HG03439 (cell line): ENCODE measurements around the gene KCNMA1.

ENCODE experiments used
- ATAC-seq: cut with Tn5 transposase; IDR thresholded peaks from one replicate; pipeline ENCODE4 v1.9.1; 2021; ENCODE audit warnings: mild to moderate bottlenecking, moderate library complexity; ENCODE audit not compliant: unreplicated experiment

KCNMA1 gene

GRCh38 chr10:77263700-77264099, 373.9 kb downstream of the KCNMA1 start:
- no peak for ATAC-seq

- no peak for ATAC-seq
Measured at GRCh38 chr10:77261146-77261545, 376.5 kb downstream of the KCNMA1 start.

- no peak for ATAC-seq
Measured at GRCh38 chr10:77259171-77259874, 378.3 kb downstream of the KCNMA1 start.

GRCh38 chr10:77256346-77256745, 381.3 kb downstream of the KCNMA1 start:
- no peak for ATAC-seq

GRCh38 chr10:77253556-77254064, 384.0 kb downstream of the KCNMA1 start:
- ATAC-seq = no peak

GRCh38 chr10:77253147-77253545, 384.5 kb downstream of the KCNMA1 start:
- no peak for ATAC-seq

- no peak for ATAC-seq
Measured at GRCh38 chr10:77252380-77253146, 385.0 kb downstream of the KCNMA1 start.

- no peak for ATAC-seq
Measured at GRCh38 chr10:77251297-77252013, 386.2 kb downstream of the KCNMA1 start.

GRCh38 chr10:77249901-77250459, 387.6 kb downstream of the KCNMA1 start:
- ATAC-seq = no peak

- no peak for ATAC-seq
Measured at GRCh38 chr10:77248104-77248790, 389.4 kb downstream of the KCNMA1 start.

GRCh38 chr10:77247031-77247990, 390.3 kb downstream of the KCNMA1 start:
- no peak for ATAC-seq

GRCh38 chr10:77245953-77246352, 391.7 kb downstream of the KCNMA1 start:
- ATAC-seq = no peak

- ATAC-seq = no peak
Measured at GRCh38 chr10:77244746-77245145, 392.9 kb downstream of the KCNMA1 start.

- ATAC-seq = no peak
Measured at GRCh38 chr10:77244286-77244685, 393.3 kb downstream of the KCNMA1 start.

- no peak for ATAC-seq
Measured at GRCh38 chr10:77241350-77241725, 396.3 kb downstream of the KCNMA1 start.

GRCh38 chr10:77240706-77241349, 396.8 kb downstream of the KCNMA1 start:
- no peak for ATAC-seq

- ATAC-seq = no peak
Measured at GRCh38 chr10:77240041-77240652, 397.5 kb downstream of the KCNMA1 start.

- ATAC-seq = no peak
Measured at GRCh38 chr10:77237120-77237519, 400.5 kb downstream of the KCNMA1 start.

- no peak for ATAC-seq
Measured at GRCh38 chr10:77236700-77237099, 400.9 kb downstream of the KCNMA1 start.
